ENCODE data around the gene ABHD16B. TPM values are rescaled to one million over a fixed set of nuclear protein-coding genes. Genes with fewer than 3 reads are reported as not detected.
"Not testable (repeated sequence)": the region's sequence is repeated elsewhere in the genome, so short reads cannot be mapped to it uniquely, and the experiment has no call there.

Gene ABHD16B
- total RNA-seq, 1 donor from 2014 or later: not detected

DNA sequence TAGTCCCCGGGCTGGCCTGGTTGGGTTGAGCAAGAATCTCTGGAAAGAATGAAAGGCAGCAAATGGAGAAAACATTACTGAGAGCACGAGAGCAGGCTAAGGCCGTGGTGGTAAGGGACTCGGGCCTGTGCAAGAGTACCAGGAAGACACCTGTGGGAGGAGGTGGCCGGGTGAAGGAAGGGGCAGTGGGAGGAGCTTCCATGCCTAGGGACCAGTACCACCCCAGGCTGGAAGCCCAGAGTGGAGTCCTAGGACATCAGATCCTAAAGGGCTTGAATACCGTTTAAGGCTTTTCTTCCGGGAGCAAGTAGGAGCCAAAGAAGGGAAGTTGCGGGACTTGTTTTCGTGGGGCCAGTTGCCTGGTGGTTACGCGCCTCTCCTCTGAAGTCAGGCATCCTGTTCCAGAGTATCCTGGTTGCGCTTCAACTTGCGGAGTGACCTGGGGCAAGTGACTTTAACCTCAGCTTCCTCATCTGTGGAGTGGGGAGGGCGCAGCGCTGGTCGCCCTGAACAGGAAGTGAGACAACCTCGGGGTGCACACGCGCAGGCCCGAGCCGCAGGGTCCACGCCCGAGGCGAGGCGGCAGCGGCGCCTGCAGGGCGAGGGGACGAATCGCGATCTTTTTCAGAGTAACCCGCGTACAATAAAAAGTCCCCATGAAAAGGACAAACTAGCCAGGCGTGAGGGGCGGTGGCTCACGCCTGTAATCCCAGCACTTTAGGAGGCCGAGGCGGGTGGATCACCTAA lies 2.7 kb downstream of the ABHD16B start:
- peak; percentile 97 for DNase-seq (ENCODE audit: missing footprints)
- intact Hi-C loops (cut with DNase I): loop anchor here (2.0 to 5.0 kb wide), 3 partner anchors 35 to 327 kb away; partner anchors contain the start of gene PTK6
- peak; percentile 88 for ATAC-seq

GRCh38 chr20:63864545-63864977 lies 3.3 kb downstream of the ABHD16B start:
- intact Hi-C loops (cut with DNase I): loop anchor here (2.0 to 5.0 kb wide), 3 partner anchors 36 to 327 kb away; partner anchors contain the start of gene PTK6
- no peak for DNase-seq (ENCODE audit: missing footprints)
- ATAC-seq: no peak

DNA sequence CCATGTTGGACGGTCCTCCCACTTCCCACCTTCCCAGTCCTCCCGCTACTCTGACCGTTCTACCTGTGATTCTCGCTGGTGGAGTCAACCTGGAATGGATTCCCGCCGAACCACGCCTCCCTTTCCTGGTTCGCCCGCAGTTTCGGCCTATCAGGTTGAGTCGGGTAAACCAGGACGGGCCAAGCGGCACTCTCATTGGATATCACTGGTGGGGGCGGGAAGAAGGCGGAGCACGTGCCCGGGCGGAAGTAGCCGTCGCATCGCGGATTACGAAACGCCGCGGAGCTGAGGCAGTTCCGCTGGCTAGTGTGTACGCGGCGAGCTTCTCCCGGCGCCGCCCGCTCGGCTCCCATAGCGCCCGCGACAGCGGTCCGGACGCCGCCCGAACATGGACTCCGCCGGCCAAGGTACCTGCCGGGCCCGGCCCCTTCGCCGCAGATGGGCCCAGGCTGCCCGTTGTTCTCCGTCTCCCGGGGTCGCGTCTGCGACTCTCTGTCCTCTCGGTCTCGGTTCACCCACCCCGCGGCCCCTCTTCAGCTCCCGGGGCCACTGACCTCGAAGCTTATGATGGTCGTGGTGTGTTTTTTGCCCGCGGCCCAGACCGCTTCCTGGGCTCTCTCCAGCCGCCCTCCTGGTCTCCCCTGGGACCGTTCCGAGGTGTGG lies 3.8 kb downstream of the ABHD16B start, which contains the start of gene TPD52L2:
TPD52L2 (plus strand) TSS at position 293 of the 663 bp plus-strand sequence; CDS start at position 389, 96 bp downstream.
- peak; percentile 95 for ATAC-seq

DNA sequence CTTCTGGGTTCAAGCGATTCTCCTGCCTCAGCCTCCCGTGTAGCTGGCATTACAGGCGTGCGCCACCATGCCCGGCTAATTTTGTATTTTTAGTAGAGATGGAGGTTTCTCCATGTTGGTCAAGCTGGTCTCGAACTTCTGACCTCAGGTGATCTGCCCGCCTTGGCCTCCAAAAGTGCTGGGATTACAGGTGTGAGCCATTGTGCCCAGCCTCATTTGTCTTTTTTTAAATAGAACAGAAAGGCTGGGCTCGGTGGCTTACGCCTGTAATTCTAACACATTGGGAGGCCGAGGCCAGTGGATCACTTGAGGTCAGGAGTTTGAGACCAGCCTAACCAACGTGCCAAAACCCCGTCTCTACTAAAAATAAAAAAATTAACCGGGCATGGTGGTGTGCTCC lies 5.7 kb downstream of the ABHD16B start:
- DNase-seq (ENCODE audit: missing footprints); ATAC-seq; intact Hi-C loops (cut with DNase I): not testable (repeated sequence)

More for the DNA sequence above, 3.8 kb downstream of the ABHD16B start, which contains the start of gene TPD52L2:
- DNase-seq (ENCODE audit: missing footprints): peak; percentile 99
- intact Hi-C loops (cut with DNase I): loop anchor here (1.0 to 5.0 kb wide), 4 partner anchors 36 to 328 kb away; partner anchors contain the start of gene PTK6

GRCh38 chr20:63868264-63868663 lies 7.0 kb downstream of the ABHD16B start:
- ATAC-seq (no peak), DNase-seq (ENCODE audit: missing footprints) (no peak)
- intact Hi-C loops (cut with DNase I): no loop called here

DNA sequence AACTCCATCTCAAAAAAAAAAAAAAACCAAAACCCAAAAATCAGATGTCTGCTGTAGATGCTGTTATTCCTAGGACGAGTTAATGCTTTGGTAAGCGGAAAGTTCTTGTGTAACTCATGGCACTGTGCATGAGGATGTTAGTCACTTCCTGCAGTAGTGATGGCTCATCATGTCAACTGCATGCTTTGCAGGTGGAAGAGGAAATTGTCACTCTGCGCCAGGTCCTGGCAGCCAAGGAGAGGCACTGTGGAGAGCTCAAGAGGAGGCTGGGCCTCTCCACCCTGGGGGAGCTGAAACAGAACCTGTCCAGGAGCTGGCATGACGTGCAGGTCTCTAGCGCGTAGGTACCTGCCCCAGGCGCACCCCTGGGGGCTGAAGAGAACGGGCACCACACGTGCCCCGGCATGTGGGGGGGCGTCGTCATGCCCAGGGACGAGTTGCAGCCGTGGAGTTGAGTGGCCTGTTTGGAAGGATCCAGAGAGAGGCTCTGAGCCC lies 12.2 kb downstream of the ABHD16B start:
- ATAC-seq (peak; percentile 69), DNase-seq (ENCODE audit: missing footprints) (peak; percentile 79)
- intact Hi-C loops (cut with DNase I): no loop called here

DNA sequence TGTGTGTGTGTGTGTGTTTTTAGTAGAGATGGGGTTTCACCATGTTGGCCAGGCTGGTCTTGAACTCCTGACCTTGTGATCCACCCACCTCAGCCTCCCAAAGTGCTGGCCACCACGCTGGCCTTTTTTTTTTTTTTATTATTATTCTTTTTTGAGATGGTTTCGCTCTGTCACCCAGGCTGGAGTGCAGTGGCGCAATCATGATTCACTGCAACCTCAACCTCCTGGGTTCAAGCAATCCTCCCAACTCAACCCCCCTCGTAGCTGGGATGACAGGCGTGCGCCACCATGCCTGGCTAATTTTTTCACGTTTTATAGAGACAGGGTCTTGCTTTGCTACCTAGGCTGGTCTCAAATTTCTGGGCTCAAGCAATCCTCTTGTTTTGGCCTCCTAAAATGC lies 12.9 kb downstream of the ABHD16B start:
- DNase-seq (ENCODE audit: missing footprints): peak; percentile 28
- intact Hi-C loops (cut with DNase I); ATAC-seq: not testable (repeated sequence)

- intact Hi-C loops (cut with DNase I): no loop called here
- no peak for DNase-seq (ENCODE audit: missing footprints)
- ATAC-seq: no peak
These were observed 15.3 kb downstream of the ABHD16B start for GRCh38 chr20:63876489-63877036.

DNA sequence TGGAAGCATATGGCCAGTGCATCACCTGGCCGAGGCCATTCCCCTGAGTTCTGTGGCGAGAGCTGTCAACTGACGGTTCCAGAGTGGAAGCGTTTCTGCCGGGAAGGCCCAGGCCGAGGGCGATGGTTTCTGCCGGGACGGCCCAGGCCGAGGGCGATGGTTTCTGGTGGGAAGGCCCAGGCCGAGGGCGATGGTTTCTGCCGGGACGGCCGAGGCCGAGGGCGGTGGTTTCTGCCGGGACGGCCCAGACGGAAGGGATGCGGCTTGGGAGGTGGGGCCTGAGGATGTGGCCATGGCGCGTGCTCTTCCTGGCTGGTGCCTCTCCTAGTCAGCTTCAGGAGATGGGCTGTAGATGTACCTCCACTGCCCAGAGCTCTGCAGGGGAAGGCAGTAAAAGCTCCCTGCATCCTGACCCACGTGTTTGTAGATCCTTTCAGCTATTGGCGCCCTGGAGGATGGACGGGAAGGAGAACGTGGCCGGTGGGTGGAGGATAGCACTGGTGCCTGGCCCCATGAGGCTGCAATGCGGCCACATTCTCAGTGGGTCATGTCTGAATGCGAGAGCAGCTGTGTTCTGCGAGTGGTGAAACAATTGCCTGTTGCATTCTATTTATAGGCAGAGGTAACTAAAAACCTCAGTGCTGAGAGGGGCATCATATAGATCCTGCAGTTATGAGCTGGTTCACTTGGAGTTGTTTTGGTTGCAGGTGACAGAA lies 16.6 kb downstream of the ABHD16B start:
- DNase-seq (ENCODE audit: missing footprints): peak; percentile 48
- intact Hi-C loops (cut with DNase I): no loop called here
- ATAC-seq: no peak

DNA sequence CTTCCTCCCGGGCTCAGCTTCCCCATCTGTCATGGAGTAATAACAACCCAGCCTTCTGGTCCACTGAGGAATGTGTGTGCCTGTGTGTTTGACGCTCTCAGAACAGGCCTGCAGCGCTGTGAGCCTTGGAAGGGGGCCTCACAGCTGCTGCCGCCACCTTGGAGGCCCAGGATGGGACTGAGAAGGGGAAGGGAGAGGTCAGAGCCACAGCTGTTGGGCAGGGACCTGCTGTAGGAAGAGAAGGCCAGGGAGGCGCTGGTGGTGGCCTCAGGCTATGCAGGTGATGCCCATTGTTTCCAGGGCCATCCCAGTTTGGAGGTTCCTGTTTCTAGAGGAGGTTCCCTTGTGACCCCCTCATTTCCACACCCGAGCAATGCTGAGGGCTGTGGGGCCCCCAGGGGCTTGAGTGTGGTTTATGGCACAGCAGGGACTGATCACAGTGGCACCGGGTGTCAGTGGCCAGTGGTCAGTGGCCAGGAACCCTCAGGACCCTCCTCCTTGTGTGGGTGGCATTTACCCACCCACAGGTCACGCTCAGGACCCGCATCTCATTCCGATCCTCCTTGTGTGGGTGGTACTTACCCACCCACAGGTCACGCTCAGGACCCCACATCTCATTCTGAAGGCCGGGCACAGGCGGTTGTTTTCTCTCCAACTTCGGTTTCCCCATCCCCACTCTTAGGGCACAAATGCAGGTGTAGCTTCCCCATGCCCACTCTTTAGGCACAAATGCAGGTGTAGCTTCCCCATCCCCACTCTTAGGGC lies 17.8 kb downstream of the ABHD16B start:
- ATAC-seq (no peak), DNase-seq (ENCODE audit: missing footprints) (peak; percentile 56)
- intact Hi-C loops (cut with DNase I): no loop called here

DNA sequence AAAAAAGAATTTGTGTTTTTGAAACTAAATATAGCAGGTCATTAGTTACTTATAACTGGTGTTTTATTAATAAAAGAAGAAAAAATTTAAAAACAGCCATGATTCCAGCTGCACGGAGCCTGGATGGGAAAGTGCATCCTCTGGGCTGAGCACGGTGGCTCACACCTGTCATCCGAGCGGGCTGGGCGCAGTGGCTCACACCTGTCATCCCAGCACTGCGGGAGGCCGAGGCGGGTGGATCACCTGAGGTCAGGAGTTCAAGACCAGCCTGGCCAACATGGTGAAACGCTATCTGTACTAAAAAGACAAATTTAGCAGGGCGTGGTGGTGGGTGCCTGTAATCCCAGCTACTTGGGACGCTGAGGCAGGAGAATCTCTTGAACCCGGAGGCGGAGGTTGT lies 19.6 kb downstream of the ABHD16B start:
- intact Hi-C loops (cut with DNase I); ATAC-seq; DNase-seq (ENCODE audit: missing footprints): not testable (repeated sequence)

DNA sequence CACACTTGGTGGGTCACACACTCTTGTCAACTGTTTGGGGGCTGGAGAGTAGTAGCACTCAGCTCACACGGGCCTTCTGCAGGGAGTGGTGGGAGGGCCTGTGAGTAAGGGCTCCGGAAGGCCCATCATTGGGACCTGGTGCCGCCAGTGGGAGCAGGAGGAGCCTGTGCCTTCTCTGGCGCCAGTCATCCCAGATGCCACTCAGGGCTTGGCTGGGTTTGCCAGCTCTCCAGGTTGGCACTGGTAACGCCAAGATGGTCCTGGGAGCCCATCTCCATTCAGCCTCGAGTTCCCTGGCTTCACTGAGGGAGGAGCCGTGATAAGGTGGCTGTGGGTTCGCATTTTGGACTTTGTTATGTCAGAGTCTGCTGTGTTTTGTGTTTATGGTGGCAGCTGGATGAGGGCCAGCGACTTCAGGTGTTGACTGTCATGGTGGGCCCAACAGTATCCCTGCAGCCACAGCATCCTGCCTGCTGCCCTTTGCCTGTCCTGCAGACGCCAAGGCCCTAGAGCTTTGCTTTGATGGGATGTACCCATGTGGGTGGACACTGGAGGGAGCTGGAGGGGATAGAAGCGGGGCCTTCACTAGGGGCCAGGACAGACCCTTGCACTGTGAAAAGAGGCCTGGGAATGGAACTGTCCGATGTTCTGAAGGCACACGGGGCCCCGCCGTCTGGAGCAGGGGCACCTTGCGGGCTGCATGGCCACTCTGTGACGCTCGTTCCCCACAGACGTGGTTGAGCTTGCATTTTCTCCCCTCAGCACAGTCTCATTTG lies 20.3 kb downstream of the ABHD16B start:
- intact Hi-C loops (cut with DNase I): no loop called here
- DNase-seq (ENCODE audit: missing footprints) (peak; percentile 28), ATAC-seq (no peak)

DNA sequence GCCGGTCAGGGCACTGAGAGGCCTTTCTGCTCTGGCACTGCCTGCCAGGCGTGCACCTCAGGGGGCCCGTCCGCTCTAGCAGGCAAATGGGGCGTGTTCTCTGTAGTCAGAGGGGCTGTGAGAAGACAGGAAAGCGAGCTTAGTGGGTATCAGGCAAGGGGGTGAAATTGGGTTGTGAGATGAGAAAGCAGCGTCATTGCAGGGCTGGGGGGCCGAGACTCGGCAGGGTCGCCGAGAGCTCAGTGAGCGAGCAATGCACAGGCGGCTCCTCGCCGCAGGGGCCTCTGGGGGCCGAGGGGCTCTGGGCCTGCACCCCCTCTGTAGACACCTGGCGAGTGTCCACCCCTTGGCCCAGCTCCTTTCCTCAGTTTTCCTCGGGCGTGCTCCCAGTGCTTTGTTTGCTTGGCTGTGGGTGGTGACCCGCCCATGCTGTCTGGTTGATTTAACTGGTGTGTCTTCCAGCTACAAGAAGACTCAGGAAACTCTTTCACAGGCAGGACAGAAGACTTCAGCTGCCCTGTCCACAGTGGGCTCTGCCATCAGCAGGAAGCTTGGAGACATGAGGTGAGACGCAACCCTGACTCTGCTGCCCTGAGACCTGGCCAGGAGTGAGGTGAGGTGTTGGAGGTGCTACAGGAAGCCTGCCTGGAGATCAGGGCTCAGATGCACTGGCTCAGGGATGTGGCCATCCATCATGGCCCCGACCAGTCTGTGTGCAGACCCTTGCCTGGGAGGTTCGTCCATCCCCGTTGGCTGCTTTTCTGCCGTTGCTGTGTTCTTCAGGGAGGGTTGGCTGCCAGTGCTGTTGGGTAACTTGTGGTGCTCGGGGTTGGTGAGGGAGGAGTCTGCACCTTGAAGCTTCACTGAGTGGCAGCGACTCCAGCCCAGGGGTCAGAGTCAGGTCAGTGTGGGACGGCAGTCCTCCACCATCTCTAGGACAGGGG lies 21.2 kb downstream of the ABHD16B start:
- DNase-seq (ENCODE audit: missing footprints): peak; percentile 45
- no peak for ATAC-seq
- intact Hi-C loops (cut with DNase I): no loop called here

GRCh38 chr20:63883201-63883593 lies 21.9 kb downstream of the ABHD16B start:
- intact Hi-C loops (cut with DNase I): no loop called here
- peak; percentile 49 for DNase-seq (ENCODE audit: missing footprints)
- no peak for ATAC-seq

DNA sequence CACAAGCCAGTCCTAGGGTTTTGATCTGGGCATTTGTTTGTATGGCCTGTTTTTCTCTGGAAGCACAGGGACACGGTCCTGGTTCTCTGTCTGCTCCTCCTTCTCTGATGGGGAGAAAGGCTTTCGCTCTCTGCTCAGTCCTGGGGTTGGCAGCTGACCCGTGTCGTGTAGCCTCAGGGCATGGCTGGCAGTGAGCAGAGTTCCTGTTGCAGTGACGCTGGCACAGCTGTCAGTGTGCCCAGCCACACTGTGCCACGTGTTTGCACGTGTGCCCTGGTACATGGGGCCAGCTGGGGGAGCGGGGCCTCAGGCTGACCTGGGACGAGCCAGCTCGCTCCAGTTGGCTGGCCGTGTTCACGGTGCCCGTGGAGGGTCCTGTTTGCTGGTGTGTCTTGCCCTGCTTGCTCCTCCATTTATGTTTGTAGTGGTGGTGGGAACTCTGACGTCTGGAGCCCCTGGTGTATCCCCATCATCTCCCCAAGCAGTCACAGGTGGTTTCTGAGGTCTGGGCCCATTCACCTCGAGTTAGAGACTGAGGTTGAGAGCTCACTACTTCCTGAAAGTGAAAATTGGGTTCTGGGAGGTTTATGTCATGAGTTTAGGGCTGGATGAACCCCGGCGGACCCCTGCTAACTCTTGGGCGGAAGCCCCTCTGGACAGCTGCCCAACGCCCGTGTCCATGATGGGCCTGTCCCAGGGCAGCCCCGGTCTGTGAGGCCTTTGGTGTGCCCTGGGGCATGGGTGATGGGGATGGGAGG lies 23.4 kb downstream of the ABHD16B start:
- intact Hi-C loops (cut with DNase I): no loop called here
- peak; percentile 88 for ATAC-seq
- DNase-seq (ENCODE audit: missing footprints): peak; percentile 85

All from Right ventricle myocardium inferior (tissue), 1 donor.